ENCODE results near the gene ERG. TPM values are rescaled to one million over a fixed set of nuclear protein-coding genes. Genes with fewer than 3 reads are reported as not detected.

ERG gene
- total and polyA plus RNA-seq, 4 donors: 8.6 to 30.3 (median 21.0) TPM

DNA sequence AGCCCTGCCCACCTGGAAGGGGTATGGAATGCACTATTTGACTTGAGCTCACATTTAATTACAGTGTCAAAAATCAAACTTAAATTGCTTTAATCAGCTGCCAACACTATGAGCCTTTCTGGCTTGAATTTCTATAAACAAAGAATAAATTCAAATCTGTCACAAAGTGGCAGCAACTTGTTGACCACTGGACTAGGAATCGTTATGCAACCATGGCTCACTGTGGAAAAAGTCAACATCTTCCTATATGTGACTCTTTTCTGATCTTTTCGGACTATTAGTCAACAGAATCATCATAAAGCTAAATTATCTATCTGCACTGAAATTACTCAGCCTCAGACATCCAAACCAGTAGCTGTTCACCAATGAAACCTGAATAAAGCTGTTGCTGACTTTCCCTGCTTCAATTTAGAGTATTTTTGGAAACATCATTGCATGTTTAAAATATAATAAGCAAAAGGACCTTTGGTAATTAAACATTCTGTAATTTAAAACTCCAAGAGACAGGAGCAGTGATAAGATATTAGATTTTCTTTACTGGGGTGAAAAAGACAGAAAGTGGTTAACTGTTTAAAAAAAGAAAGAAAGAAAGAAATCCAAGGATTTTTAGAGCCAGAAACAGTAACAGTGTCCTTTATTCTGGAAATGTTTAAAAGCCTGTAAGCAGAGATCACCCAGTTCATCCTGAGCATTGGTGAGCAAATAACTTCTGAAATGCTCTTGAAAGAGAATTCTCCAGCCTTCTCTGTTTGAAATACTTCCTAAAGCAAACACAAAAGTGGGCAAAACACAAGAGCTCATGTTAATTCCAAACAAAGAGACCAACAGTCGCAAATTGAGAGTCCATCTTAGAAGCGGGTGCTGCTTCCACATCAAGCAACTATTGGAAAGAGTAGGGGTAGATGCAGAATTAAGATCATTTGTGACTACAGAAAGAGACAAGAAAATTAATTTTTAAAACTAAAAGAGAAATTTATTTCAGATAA is 26.2 kb upstream of the ERG start:
- Histone ChIP-seq H3K27ac (ENCODE audit: low read depth in 1 of 2, low read length in 1 of 2) (no peak overlapping the region), H3K9me3 (ENCODE audit: control insufficient read depth in 4 of 4, insufficient read depth in 3 of 4, low read length in 3 of 4) (peaks cover 0 to 4% (median 0%) of the 10 kb centered on the region in 4 donors), H3K4me3 (no peak overlapping the region), H3K36me3 (ENCODE audit: control insufficient read depth in 4 of 4, insufficient read depth in 4 of 4, low read length in 4 of 4) (no peaks in the 10 kb centered on the region), H3K27me3 (ENCODE audit: control insufficient read depth in 3 of 3, insufficient read depth in 3 of 3, low read length in 2 of 3) (peaks cover 0 to 63% (median 0%) of the 10 kb centered on the region in 3 donors), H3K4me1 (ENCODE audit: control insufficient read depth in 5 of 5, insufficient read depth in 5 of 5, low read length in 5 of 5) (no peaks in the 10 kb centered on the region), H3K9ac (ENCODE audit: insufficient read depth in 1 of 2, low read length in 2 of 2) (no peak overlapping the region)
- 69 to 81% methylated on average over 4 of the region's 4 CpGs for WGBS, 2 donors
- no peak for DNase-seq
- TF ChIP-seq, protein P1, sequence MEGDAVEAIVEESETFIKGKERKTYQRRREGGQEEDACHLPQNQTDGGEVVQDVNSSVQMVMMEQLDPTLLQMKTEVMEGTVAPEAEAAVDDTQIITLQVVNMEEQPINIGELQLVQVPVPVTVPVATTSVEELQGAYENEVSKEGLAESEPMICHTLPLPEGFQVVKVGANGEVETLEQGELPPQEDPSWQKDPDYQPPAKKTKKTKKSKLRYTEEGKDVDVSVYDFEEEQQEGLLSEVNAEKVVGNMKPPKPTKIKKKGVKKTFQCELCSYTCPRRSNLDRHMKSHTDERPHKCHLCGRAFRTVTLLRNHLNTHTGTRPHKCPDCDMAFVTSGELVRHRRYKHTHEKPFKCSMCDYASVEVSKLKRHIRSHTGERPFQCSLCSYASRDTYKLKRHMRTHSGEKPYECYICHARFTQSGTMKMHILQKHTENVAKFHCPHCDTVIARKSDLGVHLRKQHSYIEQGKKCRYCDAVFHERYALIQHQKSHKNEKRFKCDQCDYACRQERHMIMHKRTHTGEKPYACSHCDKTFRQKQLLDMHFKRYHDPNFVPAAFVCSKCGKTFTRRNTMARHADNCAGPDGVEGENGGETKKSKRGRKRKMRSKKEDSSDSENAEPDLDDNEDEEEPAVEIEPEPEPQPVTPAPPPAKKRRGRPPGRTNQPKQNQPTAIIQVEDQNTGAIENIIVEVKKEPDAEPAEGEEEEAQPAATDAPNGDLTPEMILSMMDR (IDR thresholded peaks at IDR 0.05; ENCODE audit: control extremely low read depth, extremely low read depth): no peak
- no peak for ATAC-seq (ENCODE audit: insufficient read depth, low FRiP score)

DNA sequence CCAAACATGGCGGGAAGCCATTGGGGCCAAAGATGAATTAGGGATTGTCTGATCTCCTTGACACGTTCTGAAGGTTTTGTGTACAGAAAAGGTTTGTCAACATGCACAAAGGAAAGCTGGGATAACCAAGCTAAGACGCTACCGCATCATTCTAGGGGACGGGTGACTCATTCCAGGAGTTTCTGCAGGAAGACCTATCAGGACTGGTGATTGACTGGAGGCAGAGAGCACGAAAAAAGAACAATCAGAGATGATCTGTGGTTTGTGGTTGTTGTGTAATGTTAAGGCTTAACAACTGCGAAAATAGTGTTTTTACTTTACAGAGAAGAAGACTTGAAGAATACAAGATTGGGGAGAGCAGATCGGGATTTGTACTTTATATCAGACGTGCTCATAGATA is 22.2 kb upstream of the ERG start:
- 81 to 83% methylated on average over 9 of the region's 9 CpGs for whole genome bisulfite sequencing, 2 donors
- no peak for DNase-seq
- Histone ChIP-seq H3K4me3 (no peak overlapping the region), H3K9ac (ENCODE audit: insufficient read depth in 1 of 2, low read length in 2 of 2) (no peak overlapping the region), H3K36me3 (ENCODE audit: control insufficient read depth in 4 of 4, insufficient read depth in 4 of 4, low read length in 4 of 4) (no peaks in the 10 kb centered on the region), H3K27ac (ENCODE audit: low read depth in 1 of 2, low read length in 1 of 2) (no peak overlapping the region), H3K4me1 (ENCODE audit: control insufficient read depth in 5 of 5, insufficient read depth in 5 of 5, low read length in 5 of 5) (no peaks in the 10 kb centered on the region), H3K9me3 (ENCODE audit: control insufficient read depth in 4 of 4, insufficient read depth in 3 of 4, low read length in 3 of 4) (peaks cover 0 to 3% (median 1%) of the 10 kb centered on the region in 4 donors), H3K27me3 (ENCODE audit: control insufficient read depth in 3 of 3, insufficient read depth in 3 of 3, low read length in 2 of 3) (peaks cover 0 to 49% (median 0%) of the 10 kb centered on the region in 3 donors)
- TF ChIP-seq, protein P1 (IDR thresholded peaks at IDR 0.05; ENCODE audit: control extremely low read depth, extremely low read depth): no peak
- ATAC-seq (ENCODE audit: insufficient read depth, low FRiP score): no peak

DNA sequence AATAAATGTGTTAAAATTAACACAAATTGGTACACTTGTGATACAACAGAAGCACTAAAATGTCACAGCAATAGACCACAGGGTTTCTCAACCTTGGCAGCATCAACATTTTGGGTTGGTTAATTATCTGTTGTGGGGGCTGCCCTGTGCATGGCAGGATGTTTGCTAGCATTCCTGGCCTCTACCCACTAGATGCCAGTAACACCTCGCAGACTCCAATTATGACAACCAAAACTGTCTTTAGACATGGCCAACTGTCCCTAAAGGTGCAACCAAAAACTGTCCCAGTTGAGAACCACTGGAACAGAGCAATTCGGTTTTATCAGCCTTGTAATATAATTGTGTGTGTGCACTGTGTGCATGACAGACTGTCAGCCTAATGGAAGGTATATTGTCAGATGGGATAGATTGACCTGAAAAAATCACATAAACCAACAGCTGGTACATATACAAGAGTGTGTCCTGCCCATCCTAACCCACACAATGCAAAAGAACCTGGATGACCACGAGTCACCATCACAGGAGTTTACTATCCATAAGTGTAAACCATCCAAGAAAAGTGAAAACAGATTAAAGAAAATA is 13.5 kb upstream of the ERG start:
- Histone ChIP-seq H3K9ac (ENCODE audit: insufficient read depth in 1 of 2, low read length in 2 of 2) (no peak overlapping the region), H3K27me3 (ENCODE audit: control insufficient read depth in 3 of 3, insufficient read depth in 3 of 3, low read length in 2 of 3) (no peaks in the 10 kb centered on the region), H3K9me3 (ENCODE audit: control insufficient read depth in 4 of 4, insufficient read depth in 3 of 4, low read length in 3 of 4) (no peaks in the 10 kb centered on the region), H3K27ac (ENCODE audit: low read depth in 1 of 2, low read length in 1 of 2) (no peak overlapping the region), H3K4me3 (no peak overlapping the region), H3K36me3 (ENCODE audit: control insufficient read depth in 4 of 4, insufficient read depth in 4 of 4, low read length in 4 of 4) (no peaks in the 10 kb centered on the region), H3K4me1 (ENCODE audit: control insufficient read depth in 5 of 5, insufficient read depth in 5 of 5, low read length in 5 of 5) (peaks cover 0 to 7% (median 0%) of the 10 kb centered on the region in 5 donors)
- TF ChIP-seq, protein P1 (IDR thresholded peaks at IDR 0.05; ENCODE audit: control extremely low read depth, extremely low read depth): no peak
- no peak for ATAC-seq (ENCODE audit: insufficient read depth, low FRiP score)
- 82% methylated on average over 3 of the region's 3 CpGs for WGBS, 2 donors
- DNase-seq: no peak
